Measurements from ENCODE around the gene ALK. TPM values are rescaled to one million over a fixed set of nuclear protein-coding genes. Genes with fewer than 3 reads are reported as not detected.
A peak's percentile ranks its signal among the peaks of the same experiment; 100 is the strongest.

ALK gene
- total RNA-seq, 2 experiments from 2014 or later = not detected

GRCh38 chr2:29462293-29462692 is 459.1 kb downstream of the ALK start:
- H3K4me1 Mint-ChIP-seq (ENCODE audit: low read depth) = no peaks in the 10 kb centered on the region
- intact Hi-C loops (cut with micrococcal nuclease) = no loop called here
- no peaks in the 10 kb centered on the region for H3K9me3 Mint-ChIP-seq
- H3K27ac Mint-ChIP-seq = no peak overlapping the region
- CTCF ChIA-PET = no interaction called here
- peaks cover 12% of the 10 kb centered on the region for H3K27me3 Mint-ChIP-seq
- ATAC-seq (no peak), DNase-seq (peak; percentile 12)
- TF ChIP-seq CTCF (IDR thresholded peaks at IDR 0.05) = no peak
- H3K36me3 Mint-ChIP-seq (ENCODE audit: low read depth) = no peaks in the 10 kb centered on the region
- POLR2A ChIA-PET = no interaction called here
- no peak overlapping the region for H3K4me3 Mint-ChIP-seq

GRCh38 chr2:29460190-29460589 is 461.2 kb downstream of the ALK start:
- H3K27ac Mint-ChIP-seq = no peak overlapping the region
- POLR2A ChIA-PET = no interaction called here

GRCh38 chr2:29459445-29460179 is 461.8 kb downstream of the ALK start:
- Mint-ChIP-seq H3K27me3 (peaks cover 16% of the 10 kb centered on the region), H3K9me3 (no peaks in the 10 kb centered on the region), H3K4me3 (no peak overlapping the region), H3K27ac (no peak overlapping the region), H3K4me1 (ENCODE audit: low read depth) (no peaks in the 10 kb centered on the region), H3K36me3 (ENCODE audit: low read depth) (no peaks in the 10 kb centered on the region)
- ChIA-PET CTCF (no interaction called here), POLR2A (no interaction called here)
- ATAC-seq = no peak
- no peak for TF ChIP-seq CTCF (IDR thresholded peaks at IDR 0.05)
- intact Hi-C loops (cut with micrococcal nuclease) = no loop called here
- no peak for DNase-seq

More at GRCh38 chr2:29460190-29460589, 461.2 kb downstream of the ALK start:
- Mint-ChIP-seq H3K4me3 (no peak overlapping the region), H3K9me3 (no peaks in the 10 kb centered on the region), H3K27me3 (peaks cover 13% of the 10 kb centered on the region), H3K4me1 (ENCODE audit: low read depth) (no peaks in the 10 kb centered on the region), H3K36me3 (ENCODE audit: low read depth) (no peaks in the 10 kb centered on the region)
- TF ChIP-seq CTCF (IDR thresholded peaks at IDR 0.05) = no peak
- CTCF ChIA-PET = no interaction called here
- ATAC-seq (no peak), DNase-seq (no peak)
- intact Hi-C loops (cut with micrococcal nuclease) = no loop called here

- Mint-ChIP-seq H3K27ac (no peak overlapping the region), H3K36me3 (ENCODE audit: low read depth) (no peaks in the 10 kb centered on the region), H3K9me3 (no peaks in the 10 kb centered on the region), H3K27me3 (peaks cover 21% of the 10 kb centered on the region), H3K4me1 (ENCODE audit: low read depth) (no peaks in the 10 kb centered on the region), H3K4me3 (no peak overlapping the region)
- ATAC-seq (no peak), DNase-seq (no peak)
- intact Hi-C loops (cut with micrococcal nuclease) = no loop called here
- ChIA-PET CTCF (no interaction called here), POLR2A (no interaction called here)
- no peak for TF ChIP-seq CTCF (IDR thresholded peaks at IDR 0.05)
These were observed 465.0 kb downstream of the ALK start for GRCh38 chr2:29456429-29456828.

- H3K9me3 Mint-ChIP-seq = no peaks in the 10 kb centered on the region
- ATAC-seq (no peak), DNase-seq (no peak)
- no peaks in the 10 kb centered on the region for H3K36me3 Mint-ChIP-seq (ENCODE audit: low read depth)
- peaks cover 18% of the 10 kb centered on the region for H3K27me3 Mint-ChIP-seq
- H3K4me3 Mint-ChIP-seq = no peak overlapping the region
- no peaks in the 10 kb centered on the region for H3K4me1 Mint-ChIP-seq (ENCODE audit: low read depth)
- TF ChIP-seq CTCF (IDR thresholded peaks at IDR 0.05) = no peak
- intact Hi-C loops (cut with micrococcal nuclease) = no loop called here
- POLR2A ChIA-PET = no interaction called here
- CTCF ChIA-PET = no interaction called here
- no peak overlapping the region for H3K27ac Mint-ChIP-seq
These were observed 466.1 kb downstream of the ALK start for GRCh38 chr2:29455200-29455860.
